DOHH2 (cell line): ENCODE measurements around the gene C15orf62.

ENCODE experiments used
- H3F3A ChIP-seq: fragments of 200-600 bp; sonication (generic), shearing (Covaris generic); 2 replicates; pipeline ENCODE4 v1.6.0; 2016; ENCODE audit warnings: antibody characterized with exemption, mild to moderate bottlenecking; ENCODE audit not compliant: control insufficient read depth, insufficient read depth
- H3K27ac ChIP-seq: fragments of 200-600 bp; sonication (generic); 2 replicates; pipeline ENCODE4 v1.5.1; 2014; ENCODE audit warnings: low read depth, mild to moderate bottlenecking, low read length, moderate library complexity
- H3K27me3 ChIP-seq: fragments of 200-600 bp; sonication (generic); 2 replicates; pipeline ENCODE4 v1.6.1; 2014; ENCODE audit warnings: mild to moderate bottlenecking, low read length, mixed read lengths; ENCODE audit not compliant: control insufficient read depth
- H3K36me3 ChIP-seq: fragments of 200-600 bp; sonication (generic); 2 replicates; pipeline ENCODE4 v1.6.1; 2014; ENCODE audit warnings: mild to moderate bottlenecking, low read length, moderate library complexity, mixed read lengths; ENCODE audit not compliant: control insufficient read depth
- H3K4me1 ChIP-seq: fragments of 200-600 bp; sonication (generic); 2 replicates; pipeline ENCODE4 v1.6.1; 2014; ENCODE audit warnings: mild to moderate bottlenecking, low read length, mixed read lengths; ENCODE audit not compliant: control insufficient read depth
- H3K4me2 ChIP-seq: fragments of 200-600 bp; sonication (generic); 2 replicates; pipeline ENCODE4 v1.6.0; 2014; ENCODE audit warnings: mild to moderate bottlenecking, low read length, moderate library complexity
- H3K4me3 ChIP-seq: fragments of 200-600 bp; sonication (generic); 2 replicates; pipeline ENCODE4 v1.5.1; 2014; ENCODE audit warnings: mild to moderate bottlenecking, low read length, mixed read lengths
- H3K79me2 ChIP-seq: fragments of 200-600 bp; sonication (generic); 2 replicates; pipeline ENCODE4 v1.6.1; 2014; ENCODE audit warnings: mild to moderate bottlenecking, low read length, mixed read lengths; ENCODE audit not compliant: control insufficient read depth
- H3K9me2 ChIP-seq: fragments of 200-600 bp; sonication (generic); replicated peaks from 2 replicates; pipeline ENCODE4 v1.6.1; 2014; ENCODE audit warnings: mild to moderate bottlenecking, low read length, mixed read lengths; ENCODE audit not compliant: control insufficient read depth
- H3K9me3 ChIP-seq: fragments of 200-600 bp; sonication (generic); 2 replicates; pipeline ENCODE4 v1.6.1; 2014; ENCODE audit warnings: antibody characterized with exemption, low read length, mixed read lengths; ENCODE audit not compliant: control insufficient read depth, insufficient read depth
- H4K20me1 ChIP-seq: fragments of 200-600 bp; sonication (generic); 2 replicates; pipeline ENCODE4 v1.6.0; 2014; ENCODE audit warnings: low read depth, mild to moderate bottlenecking, antibody characterized with exemption, low read length, moderate library complexity; ENCODE audit not compliant: control insufficient read depth, insufficient read depth
- EZH2phosphoT487 ChIP-seq: fragments of 200-600 bp; sonication (generic); IDR thresholded peaks from 2 replicates; pipeline ENCODE4 v1.6.1; 2017; ENCODE audit warnings: borderline replicate concordance, mild to moderate bottlenecking, antibody characterized with exemption, low read length, moderate library complexity, mixed read lengths
- TF ChIP-seq, protein P1 (sequence below): fragments of 200-600 bp; sonication (generic); IDR thresholded peaks from one replicate; pipeline ENCODE4 v1.5.1; 2014; ENCODE audit warnings: antibody characterized with exemption, mild to moderate bottlenecking, low read depth, low read length; ENCODE audit not compliant: poor library complexity, severe bottlenecking

C15orf62 gene

DNA sequence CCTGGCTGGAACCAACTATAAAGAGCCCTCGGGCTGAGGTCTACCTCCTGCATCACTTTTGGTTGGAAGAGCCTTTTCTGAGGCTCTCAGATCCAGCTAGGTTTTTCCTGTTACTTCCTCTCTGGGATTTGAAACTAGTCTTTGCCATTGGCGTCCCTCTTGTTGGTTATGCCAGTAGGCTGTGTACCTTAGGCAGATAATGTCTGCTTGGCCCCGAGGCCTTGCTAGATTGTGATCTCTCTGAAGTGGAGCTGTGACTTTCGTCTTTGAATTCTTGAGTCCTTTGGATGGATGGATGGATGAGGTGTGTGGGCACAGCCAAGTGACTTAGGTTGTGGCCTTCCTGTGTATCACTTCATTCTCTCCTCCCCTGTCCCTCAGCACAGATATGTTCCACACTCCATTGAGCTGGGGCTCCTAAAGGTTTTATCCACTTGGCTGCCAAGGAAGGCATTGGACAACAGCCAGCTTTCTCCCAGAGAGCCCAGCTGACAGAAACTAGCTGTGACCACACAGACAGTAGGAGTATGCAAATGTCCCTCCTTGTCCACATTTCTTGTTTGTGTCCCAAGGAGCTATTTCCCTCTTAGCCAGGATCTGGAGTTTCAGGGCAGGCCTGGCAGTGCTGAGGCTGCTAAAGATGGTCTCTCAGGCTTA is 45.4 kb downstream of the C15orf62 start:
- Histone ChIP-seq H3K27me3 (no peaks in the 10 kb centered on the region), H3K4me1 (no peaks in the 10 kb centered on the region), H3K4me2 (no peak overlapping the region), H3F3A (0 out of 2 replicates have a peak, but pooled peaks cover 2% of the 10 kb centered on the region), H4K20me1 (no peaks in the 10 kb centered on the region), H3K9me3 (no peaks in the 10 kb centered on the region), H3K79me2 (no peaks in the 10 kb centered on the region), H3K27ac (no peak overlapping the region), H3K9me2 (no peaks in the 10 kb centered on the region), H3K4me3 (no peak overlapping the region), H3K36me3 (peaks cover 21% of the 10 kb centered on the region)
- TF ChIP-seq, protein P1, sequence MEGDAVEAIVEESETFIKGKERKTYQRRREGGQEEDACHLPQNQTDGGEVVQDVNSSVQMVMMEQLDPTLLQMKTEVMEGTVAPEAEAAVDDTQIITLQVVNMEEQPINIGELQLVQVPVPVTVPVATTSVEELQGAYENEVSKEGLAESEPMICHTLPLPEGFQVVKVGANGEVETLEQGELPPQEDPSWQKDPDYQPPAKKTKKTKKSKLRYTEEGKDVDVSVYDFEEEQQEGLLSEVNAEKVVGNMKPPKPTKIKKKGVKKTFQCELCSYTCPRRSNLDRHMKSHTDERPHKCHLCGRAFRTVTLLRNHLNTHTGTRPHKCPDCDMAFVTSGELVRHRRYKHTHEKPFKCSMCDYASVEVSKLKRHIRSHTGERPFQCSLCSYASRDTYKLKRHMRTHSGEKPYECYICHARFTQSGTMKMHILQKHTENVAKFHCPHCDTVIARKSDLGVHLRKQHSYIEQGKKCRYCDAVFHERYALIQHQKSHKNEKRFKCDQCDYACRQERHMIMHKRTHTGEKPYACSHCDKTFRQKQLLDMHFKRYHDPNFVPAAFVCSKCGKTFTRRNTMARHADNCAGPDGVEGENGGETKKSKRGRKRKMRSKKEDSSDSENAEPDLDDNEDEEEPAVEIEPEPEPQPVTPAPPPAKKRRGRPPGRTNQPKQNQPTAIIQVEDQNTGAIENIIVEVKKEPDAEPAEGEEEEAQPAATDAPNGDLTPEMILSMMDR = no peak
- no peak for TF ChIP-seq EZH2phosphoT487

DNA sequence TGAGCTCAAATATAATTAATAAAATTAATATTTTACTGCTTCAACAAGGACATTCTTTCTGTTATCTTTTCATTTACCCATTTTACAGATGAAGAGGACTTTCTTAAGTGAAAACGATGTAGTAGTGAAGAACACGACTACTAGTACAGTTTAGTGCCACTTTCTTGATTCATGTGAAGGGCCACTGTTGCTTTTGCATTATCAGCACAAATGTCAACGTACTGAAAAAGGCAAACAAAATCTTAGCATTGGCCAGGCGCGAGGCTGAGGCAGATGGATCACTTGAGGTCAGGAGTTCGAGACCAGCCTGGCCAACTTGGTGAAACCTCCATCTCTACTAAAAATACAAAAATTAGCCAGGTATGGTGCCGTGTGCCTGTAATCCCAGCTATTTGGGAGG is 49.3 kb downstream of the C15orf62 start:
- Histone ChIP-seq H3K27ac (no peak overlapping the region), H3K4me2 (no peak overlapping the region), H3K4me3 (no peak overlapping the region), H3K27me3 (no peaks in the 10 kb centered on the region), H3K9me3 (no peaks in the 10 kb centered on the region), H3K79me2 (no peaks in the 10 kb centered on the region), H3K4me1 (no peaks in the 10 kb centered on the region), H3F3A (0 out of 2 replicates have a peak, but pooled peaks cover 2% of the 10 kb centered on the region), H3K36me3 (peaks cover 5% of the 10 kb centered on the region; the same call in 1 of the 2 replicates), H4K20me1 (no peaks in the 10 kb centered on the region), H3K9me2 (no peaks in the 10 kb centered on the region)
- TF ChIP-seq, protein P1 = no peak
- no peak for TF ChIP-seq EZH2phosphoT487

DNA sequence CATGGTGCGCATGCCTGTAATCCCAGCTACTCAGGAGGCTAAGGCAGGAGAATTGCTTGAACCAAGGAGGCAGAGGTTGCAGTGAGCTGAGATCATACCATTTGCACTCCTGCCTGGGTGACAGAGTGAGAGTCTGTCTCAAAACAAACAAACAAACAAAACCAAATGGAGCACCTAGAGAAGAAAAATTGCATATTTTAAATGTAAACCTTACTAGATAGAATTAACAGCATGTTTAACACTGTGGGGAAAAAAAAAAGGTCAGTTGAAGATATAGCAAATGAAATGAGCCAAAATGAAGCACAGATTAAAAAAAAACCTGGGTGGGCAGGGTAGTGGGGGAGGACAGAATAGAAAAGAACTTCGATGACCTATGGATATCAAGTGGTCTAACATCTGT is 51.4 kb downstream of the C15orf62 start:
- no peak overlapping the region for H3K4me3 ChIP-seq
- H3K4me2 ChIP-seq = no peak overlapping the region
- H3K27ac ChIP-seq = no peak overlapping the region
- H3F3A ChIP-seq = 0 out of 2 replicates have a peak, but pooled peaks cover 2% of the 10 kb centered on the region
- H3K9me3 ChIP-seq = no peaks in the 10 kb centered on the region
- H3K4me1 ChIP-seq = no peaks in the 10 kb centered on the region
- H3K79me2 ChIP-seq = no peaks in the 10 kb centered on the region
- peaks cover 10% of the 10 kb centered on the region for H3K27me3 ChIP-seq
- no peaks in the 10 kb centered on the region for H3K9me2 ChIP-seq
- TF ChIP-seq EZH2phosphoT487 = no peak
- TF ChIP-seq, protein P1 = no peak
- no peaks in the 10 kb centered on the region for H4K20me1 ChIP-seq
- H3K36me3 ChIP-seq = no peaks in the 10 kb centered on the region
